NB4 (cell line): ENCODE results near the gene ACTR3C.

Experiments
- CTCF ChIP-seq: IDR thresholded peaks from one replicate; pipeline ENCODE4 v1.5.1; 2012; ENCODE audit warnings: low read depth, low read length
- MAX ChIP-seq: IDR thresholded peaks from 2 replicates; pipeline ENCODE4 v1.6.1; 2011; ENCODE audit warnings: low read depth, low read length
- MYC ChIP-seq: IDR thresholded peaks from 2 replicates; pipeline ENCODE4 v1.6.1; 2011; ENCODE audit warnings: low read depth, low read length
- POLR2A ChIP-seq: IDR thresholded peaks from 2 replicates; pipeline ENCODE4 v1.6.1; 2011; ENCODE audit warnings: mild to moderate bottlenecking; ENCODE audit not compliant: insufficient read length; ENCODE audit errors: extremely low read depth

DNA sequence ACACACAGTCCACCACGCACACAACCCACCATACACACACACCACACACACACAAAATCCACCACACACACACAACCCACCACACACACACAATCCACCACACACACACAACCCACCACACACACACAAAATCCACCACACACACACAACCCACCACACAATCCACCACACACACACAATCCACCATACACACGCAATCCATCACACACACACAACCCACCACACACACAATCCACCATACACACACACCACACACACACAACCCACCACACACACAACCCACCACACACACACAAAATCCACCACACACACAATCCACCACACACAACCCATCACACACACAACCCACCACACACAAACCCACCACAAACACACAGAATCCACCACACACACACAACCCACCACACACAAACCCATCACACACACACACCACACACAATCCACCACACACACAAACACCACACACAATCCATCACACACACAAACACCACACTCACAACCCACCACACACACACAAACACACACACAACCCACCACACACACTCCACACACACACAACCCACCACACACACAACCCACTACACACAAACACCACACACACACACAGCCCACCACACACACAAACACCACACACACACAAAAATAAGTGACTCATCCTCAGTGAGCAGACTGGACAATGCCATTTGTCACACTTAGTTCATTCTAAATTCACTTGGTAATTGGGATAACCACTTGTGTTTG lies 36.4 kb upstream of the ACTR3C start:
- TF ChIP-seq CTCF (no peak), POLR2A (no peak), MYC (no peak), MAX (no peak)
